HepG2 (cell line): Measurements from ENCODE around the gene RERE. TPM values are rescaled to one million over a fixed set of nuclear protein-coding genes. Genes with fewer than 3 reads are reported as not detected.

Experiments used
- ATRX ChIP-seq: sonication (generic); formaldehyde crosslinking; IDR thresholded peaks from 2 replicates; pipeline ENCODE4 v1.4.0; 2020; ENCODE audit warnings: missing genetic modification reagents, borderline replicate concordance
- BCL6 ChIP-seq: IDR thresholded peaks from 2 replicates; pipeline ENCODE4 v1.6.1; 2016; ENCODE audit warnings: missing genetic modification reagents, missing compliant biosample characterization
- CBFB ChIP-seq: sonication (generic); formaldehyde crosslinking; IDR thresholded peaks from 2 replicates; pipeline ENCODE4 v1.4.0; 2020; ENCODE audit warnings: missing genetic modification reagents
- CEBPG ChIP-seq: IDR thresholded peaks from 2 replicates; pipeline ENCODE4 v1.6.1; 2016
- DNMT1 ChIP-seq: sonication (generic); formaldehyde crosslinking; IDR thresholded peaks from 2 replicates; pipeline ENCODE4 v1.5.1; 2020; ENCODE audit warnings: mild to moderate bottlenecking, missing genetic modification reagents
- ELF3 ChIP-seq: IDR thresholded peaks from 2 replicates; pipeline ENCODE4 v1.6.1; 2016; ENCODE audit warnings: missing genetic modification reagents, missing compliant biosample characterization
- FOXC1 ChIP-seq: sonication (generic); formaldehyde crosslinking; IDR thresholded peaks from 2 replicates; pipeline ENCODE4 v1.8.0; 2022; ENCODE audit warnings: mild to moderate bottlenecking, missing genetic modification reagents, borderline replicate concordance
- GABPB1 ChIP-seq: IDR thresholded peaks from 2 replicates; pipeline ENCODE4 v1.6.1; 2016; ENCODE audit warnings: mild to moderate bottlenecking, missing genetic modification reagents, moderate library complexity, missing compliant biosample characterization
- HNRNPH1 ChIP-seq: fragments of 200-400 bp; formaldehyde crosslinking; optimal IDR thresholded peaks from 2 replicates; pipeline ENCODE3; 2017; ENCODE audit warnings: mild to moderate bottlenecking, low read depth, low read length
- KDM2A ChIP-seq: sonication (generic); formaldehyde crosslinking; IDR thresholded peaks from 2 replicates; pipeline ENCODE4 v1.4.0; 2020; ENCODE audit warnings: low read depth, missing genetic modification reagents, borderline replicate concordance
- KDM4B ChIP-seq: sonication (generic); formaldehyde crosslinking; IDR thresholded peaks from 2 replicates; pipeline ENCODE4 v1.4.0; 2020; ENCODE audit warnings: missing genetic modification reagents
- KMT2A ChIP-seq: sonication (generic); formaldehyde crosslinking; IDR thresholded peaks from 2 replicates; pipeline ENCODE4 v1.4.0; 2020; ENCODE audit warnings: missing genetic modification reagents
- MAFF ChIP-seq: IDR thresholded peaks from 2 replicates; pipeline ENCODE4 v1.6.1; 2011; ENCODE audit warnings: low read depth, low read length, improper control_type of control experiment
- NFYC ChIP-seq: IDR thresholded peaks from 2 replicates; pipeline ENCODE4 v1.6.1; 2016; ENCODE audit warnings: missing genetic modification reagents, missing compliant biosample characterization
- POGZ ChIP-seq: sonication (generic); formaldehyde crosslinking; IDR thresholded peaks from 2 replicates; pipeline ENCODE4 v1.4.0; 2020; ENCODE audit warnings: mild to moderate bottlenecking, missing genetic modification reagents
- RFX3 ChIP-seq: IDR thresholded peaks from 2 replicates; pipeline ENCODE4 v1.6.1; 2016; ENCODE audit warnings: missing biosample characterization, missing genetic modification reagents
- RFXANK ChIP-seq: IDR thresholded peaks from 2 replicates; pipeline ENCODE4 v1.6.1; 2016
- SALL1 ChIP-seq: sonication (generic); formaldehyde crosslinking; IDR thresholded peaks from 2 replicates; pipeline ENCODE4 v1.8.0; 2022; ENCODE audit warnings: mild to moderate bottlenecking, missing genetic modification reagents
- SAP130 ChIP-seq: IDR thresholded peaks from 2 replicates; pipeline ENCODE4 v1.6.1; 2016; ENCODE audit warnings: low read depth
- SMC3 ChIP-seq: IDR thresholded peaks from 2 replicates; pipeline ENCODE4 v1.6.1; 2011; ENCODE audit warnings: low read length, improper control_type of control experiment
- STAG1 ChIP-seq: sonication (generic); formaldehyde crosslinking; IDR thresholded peaks from 2 replicates; pipeline ENCODE4 v1.4.0; 2020; ENCODE audit warnings: missing genetic modification reagents
- THAP11 ChIP-seq: IDR thresholded peaks from 2 replicates; pipeline ENCODE4 v1.6.1; 2016; ENCODE audit warnings: missing biosample characterization, missing genetic modification reagents
- ZMYM4 ChIP-seq: sonication (generic); formaldehyde crosslinking; IDR thresholded peaks from 2 replicates; pipeline ENCODE4 v1.8.1; 2023; ENCODE audit warnings: mild to moderate bottlenecking, missing genetic modification reagents
- ZNF101 ChIP-seq: sonication (generic); formaldehyde crosslinking; IDR thresholded peaks from 2 replicates; pipeline ENCODE4 v1.4.0; 2020; ENCODE audit warnings: mild to moderate bottlenecking, low read depth, missing genetic modification reagents, borderline replicate concordance
- ZNF430 ChIP-seq: sonication (generic); formaldehyde crosslinking; IDR thresholded peaks from 2 replicates; pipeline ENCODE4 v1.9.0; 2021; ENCODE audit warnings: mild to moderate bottlenecking, missing genetic modification reagents
- ZNF563 ChIP-seq: sonication (generic); formaldehyde crosslinking; IDR thresholded peaks from 2 replicates; pipeline ENCODE4 v1.8.0; 2022; ENCODE audit warnings: mild to moderate bottlenecking, moderate library complexity, missing genetic modification reagents
- ZSCAN22 ChIP-seq: sonication (generic); formaldehyde crosslinking; IDR thresholded peaks from 2 replicates; pipeline ENCODE4 v1.4.0; 2020; ENCODE audit warnings: mild to moderate bottlenecking, missing genetic modification reagents
- polyA plus RNA-seq, 8 experiments: library from polyadenylated mRNA; depleted of rRNA in 3 of 8; stranded (reverse) in 7 of 8; unstranded in 1 of 8; fragments of >200 nt; fragmentation: Illumina TruSeq in 4 of 8; extraction: Trizol in 4 of 8; gene quantifications; 2 replicates each; pipeline versions ENCODE4 v1.2.1 to v1.2.3, GENCODE V29; 2011 to 2016; ENCODE audit warnings: low read depth in 4 of 8, missing spikeins in 1 of 8, mixed read lengths in 1 of 8; ENCODE audit not compliant: insufficient read depth in 1 of 8
- total RNA-seq, 5 experiments: library from RNA; depleted of rRNA; stranded (reverse); fragments of >200 nt; fragmentation: Illumina TruSeq; extraction: Trizol; gene quantifications; 2 replicates each; pipeline ENCODE4 v1.2.3, GENCODE V29; 2016; ENCODE audit warnings: low read depth in 1 of 5
- TF ChIP-seq, protein P1 (sequence below), 2 experiments: sonication (generic) in 1 of 2; formaldehyde crosslinking in 1 of 2; IDR thresholded peaks; 2 replicates each; pipeline versions ENCODE4 v1.4.0 to v1.6.1; 2018 to 2020; ENCODE audit warnings: missing genetic modification reagents in 2 of 2, borderline replicate concordance in 1 of 2, low read depth in 1 of 2, mild to moderate bottlenecking in 1 of 2, missing biosample characterization in 1 of 2
- TF ChIP-seq, protein P2 (sequence below): sonication (generic); formaldehyde crosslinking; IDR thresholded peaks from 2 replicates; pipeline ENCODE4 v1.4.0; 2020; ENCODE audit warnings: low read depth, mild to moderate bottlenecking, missing genetic modification reagents
- TF ChIP-seq, protein P3 (sequence below), 2 experiments: fragments of 450-650 bp in 1 of 2; sonication (generic) in 1 of 2; formaldehyde crosslinking; IDR thresholded peaks; 2 replicates each; pipeline versions ENCODE4 v1.5.0 to v1.8.0; 2020 to 2022; ENCODE audit warnings: mild to moderate bottlenecking in 1 of 2, missing genetic modification reagents in 1 of 2

Gene RERE
- total and polyA plus RNA-seq, 2 of the 13 experiments (the other 11 are each of a cell fraction or from before 2014, with no cell fraction given) = 18.3 to 21.9 TPM

DNA sequence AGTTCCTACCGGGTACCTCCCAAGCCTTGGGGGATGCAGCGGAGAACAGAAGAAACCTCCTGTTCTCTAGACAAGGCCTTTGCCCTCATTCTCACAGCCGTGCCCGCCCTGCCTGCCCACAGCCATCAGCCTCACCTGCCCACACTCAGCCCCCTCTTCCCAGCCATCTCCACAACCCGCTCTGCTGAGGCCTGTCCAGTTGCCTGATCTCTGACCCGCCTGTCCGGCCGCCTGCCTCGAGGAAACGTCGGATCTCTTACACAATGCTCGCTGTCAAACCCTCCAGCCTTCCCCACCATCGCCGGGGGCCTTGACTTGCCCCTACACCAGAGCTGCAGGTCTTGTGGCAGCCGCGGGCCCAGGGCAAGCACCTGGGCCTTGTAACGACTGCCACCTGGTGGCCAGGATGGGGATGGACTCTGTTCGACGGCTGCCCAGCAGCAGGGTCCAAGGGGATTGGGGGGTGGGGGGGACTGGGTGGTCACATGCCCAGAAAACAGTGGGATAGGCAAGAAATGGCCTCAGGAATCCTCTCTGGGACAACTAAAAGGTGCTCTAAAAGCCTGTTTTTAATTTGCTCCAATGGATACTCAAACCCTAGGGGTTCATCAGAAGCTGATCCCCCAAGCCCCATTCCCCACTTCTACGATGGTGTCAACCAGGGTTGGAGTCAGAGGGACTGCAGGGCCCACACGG is 468.5 kb downstream of the RERE start (continued):
- TF ChIP-seq, protein P1, sequence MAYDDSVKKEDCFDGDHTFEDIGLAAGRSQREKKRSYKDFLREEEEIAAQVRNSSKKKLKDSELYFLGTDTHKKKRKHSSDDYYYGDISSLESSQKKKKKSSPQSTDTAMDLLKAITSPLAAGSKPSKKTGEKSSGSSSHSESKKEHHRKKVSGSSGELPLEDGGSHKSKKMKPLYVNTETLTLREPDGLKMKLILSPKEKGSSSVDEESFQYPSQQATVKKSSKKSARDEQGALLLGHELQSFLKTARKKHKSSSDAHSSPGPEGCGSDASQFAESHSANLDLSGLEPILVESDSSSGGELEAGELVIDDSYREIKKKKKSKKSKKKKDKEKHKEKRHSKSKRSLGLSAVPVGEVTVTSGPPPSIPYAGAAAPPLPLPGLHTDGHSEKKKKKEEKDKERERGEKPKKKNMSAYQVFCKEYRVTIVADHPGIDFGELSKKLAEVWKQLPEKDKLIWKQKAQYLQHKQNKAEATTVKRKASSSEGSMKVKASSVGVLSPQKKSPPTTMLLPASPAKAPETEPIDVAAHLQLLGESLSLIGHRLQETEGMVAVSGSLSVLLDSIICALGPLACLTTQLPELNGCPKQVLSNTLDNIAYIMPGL (CRISPR knock-in tag; IDR thresholded peaks at IDR 0.05; ENCODE audit: borderline replicate concordance in 1 of 2, low read depth in 1 of 2) = peak in 1 of 2 experiments; percentile 44; a peak in 1 of 4 replicates
- TF ChIP-seq ZNF563 (no peak), ZNF101 (CRISPR knock-in tag) (no peak), BCL6 (peak; percentile 26; the same call in 1 of the 2 replicates), GABPB1 (CRISPR knock-in tag) (peak; percentile 17; the same call in 1 of the 2 replicates), STAG1 (peak; percentile 96), FOXC1 (CRISPR knock-in tag) (peak; percentile 75; the same call in 1 of the 2 replicates), NFYC (no peak), ATRX (CRISPR knock-in tag) (no peak), ELF3 (CRISPR knock-in tag) (no peak), CBFB (CRISPR knock-in tag) (no peak), THAP11 (CRISPR knock-in tag) (no peak), SALL1 (CRISPR knock-in tag) (peak; percentile 49; the same call in 1 of the 2 replicates), KMT2A (no peak), ZSCAN22 (CRISPR knock-in tag) (no peak), DNMT1 (no peak), SMC3 (peak; percentile 63; the same call in 1 of the 2 replicates), KDM2A (peak; percentile 89; the same call in 1 of the 2 replicates), RFX3 (CRISPR knock-in tag) (no peak), RFXANK (CRISPR knock-in tag) (no peak), KDM4B (CRISPR knock-in tag) (no peak), ZMYM4 (CRISPR knock-in tag) (peak; percentile 36; the same call in 1 of the 2 replicates), HNRNPH1 (no peak), SAP130 (CRISPR knock-in tag) (0 out of 2 replicates have a peak, but pooled peaks have one; percentile 37), ZNF430 (CRISPR knock-in tag) (no peak), MAFF (no peak), CEBPG (no peak), POGZ (CRISPR knock-in tag) (0 out of 2 replicates have a peak, but pooled peaks have one; percentile 25)
- TF ChIP-seq, protein P2, sequence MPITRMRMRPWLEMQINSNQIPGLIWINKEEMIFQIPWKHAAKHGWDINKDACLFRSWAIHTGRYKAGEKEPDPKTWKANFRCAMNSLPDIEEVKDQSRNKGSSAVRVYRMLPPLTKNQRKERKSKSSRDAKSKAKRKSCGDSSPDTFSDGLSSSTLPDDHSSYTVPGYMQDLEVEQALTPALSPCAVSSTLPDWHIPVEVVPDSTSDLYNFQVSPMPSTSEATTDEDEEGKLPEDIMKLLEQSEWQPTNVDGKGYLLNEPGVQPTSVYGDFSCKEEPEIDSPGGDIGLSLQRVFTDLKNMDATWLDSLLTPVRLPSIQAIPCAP (CRISPR knock-in tag) = no peak
- TF ChIP-seq, protein P3, sequence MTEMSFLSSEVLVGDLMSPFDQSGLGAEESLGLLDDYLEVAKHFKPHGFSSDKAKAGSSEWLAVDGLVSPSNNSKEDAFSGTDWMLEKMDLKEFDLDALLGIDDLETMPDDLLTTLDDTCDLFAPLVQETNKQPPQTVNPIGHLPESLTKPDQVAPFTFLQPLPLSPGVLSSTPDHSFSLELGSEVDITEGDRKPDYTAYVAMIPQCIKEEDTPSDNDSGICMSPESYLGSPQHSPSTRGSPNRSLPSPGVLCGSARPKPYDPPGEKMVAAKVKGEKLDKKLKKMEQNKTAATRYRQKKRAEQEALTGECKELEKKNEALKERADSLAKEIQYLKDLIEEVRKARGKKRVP (CRISPR knock-in tag; IDR thresholded peaks at IDR 0.05) = no peak
